ENCODE results near the gene TUBD1.
"Not testable (repeated sequence)": the region's sequence is repeated elsewhere in the genome, so short reads cannot be mapped to it uniquely, and the experiment has no call there.

TUBD1 gene

GRCh38 chr17:59870482-59870881, 22.3 kb downstream of the TUBD1 start:
- TF ChIP-seq, protein P1, sequence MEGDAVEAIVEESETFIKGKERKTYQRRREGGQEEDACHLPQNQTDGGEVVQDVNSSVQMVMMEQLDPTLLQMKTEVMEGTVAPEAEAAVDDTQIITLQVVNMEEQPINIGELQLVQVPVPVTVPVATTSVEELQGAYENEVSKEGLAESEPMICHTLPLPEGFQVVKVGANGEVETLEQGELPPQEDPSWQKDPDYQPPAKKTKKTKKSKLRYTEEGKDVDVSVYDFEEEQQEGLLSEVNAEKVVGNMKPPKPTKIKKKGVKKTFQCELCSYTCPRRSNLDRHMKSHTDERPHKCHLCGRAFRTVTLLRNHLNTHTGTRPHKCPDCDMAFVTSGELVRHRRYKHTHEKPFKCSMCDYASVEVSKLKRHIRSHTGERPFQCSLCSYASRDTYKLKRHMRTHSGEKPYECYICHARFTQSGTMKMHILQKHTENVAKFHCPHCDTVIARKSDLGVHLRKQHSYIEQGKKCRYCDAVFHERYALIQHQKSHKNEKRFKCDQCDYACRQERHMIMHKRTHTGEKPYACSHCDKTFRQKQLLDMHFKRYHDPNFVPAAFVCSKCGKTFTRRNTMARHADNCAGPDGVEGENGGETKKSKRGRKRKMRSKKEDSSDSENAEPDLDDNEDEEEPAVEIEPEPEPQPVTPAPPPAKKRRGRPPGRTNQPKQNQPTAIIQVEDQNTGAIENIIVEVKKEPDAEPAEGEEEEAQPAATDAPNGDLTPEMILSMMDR (IDR thresholded peaks at IDR 0.05; ENCODE audit: low read depth, low read length), result no peak
- no peak for DNase-seq (ENCODE audit: extremely low read depth, low read depth)

DNA sequence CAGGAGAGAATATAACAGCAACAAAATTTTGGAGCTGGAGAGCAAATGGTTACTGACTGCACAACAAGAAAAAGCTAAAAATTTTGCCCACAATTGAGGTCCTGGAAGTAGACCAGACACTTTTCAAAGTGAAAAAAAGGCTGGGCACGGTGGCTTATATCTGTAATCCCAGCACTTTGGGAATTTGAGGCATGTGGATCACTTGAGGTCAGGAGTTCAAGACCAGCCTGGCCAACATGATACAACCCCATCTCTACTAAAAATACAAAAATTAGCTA, 22.9 kb downstream of the TUBD1 start:
- TF ChIP-seq, protein P1 (IDR thresholded peaks at IDR 0.05; ENCODE audit: low read depth, low read length), result no peak

GRCh38 chr17:59863616-59864015, 29.1 kb downstream of the TUBD1 start:
- TF ChIP-seq, protein P1 (IDR thresholded peaks at IDR 0.05; ENCODE audit: low read depth, low read length), result no peak

More for the DNA sequence above, 22.9 kb downstream of the TUBD1 start:
- no peak for DNase-seq (ENCODE audit: extremely low read depth, low read depth)

GRCh38 chr17:59859444-59860025, 33.2 kb downstream of the TUBD1 start:
- DNase-seq (ENCODE audit: extremely low read depth, low read depth), result peak; percentile 41
- TF ChIP-seq, protein P1 (IDR thresholded peaks at IDR 0.05; ENCODE audit: low read depth, low read length), result peak; percentile 55

More at GRCh38 chr17:59863616-59864015, 29.1 kb downstream of the TUBD1 start:
- no peak for DNase-seq (ENCODE audit: extremely low read depth, low read depth)

GRCh38 chr17:59858932-59859331, 33.8 kb downstream of the TUBD1 start:
- TF ChIP-seq, protein P1 (IDR thresholded peaks at IDR 0.05; ENCODE audit: low read depth, low read length), result no peak
- no peak for DNase-seq (ENCODE audit: extremely low read depth, low read depth)

DNA sequence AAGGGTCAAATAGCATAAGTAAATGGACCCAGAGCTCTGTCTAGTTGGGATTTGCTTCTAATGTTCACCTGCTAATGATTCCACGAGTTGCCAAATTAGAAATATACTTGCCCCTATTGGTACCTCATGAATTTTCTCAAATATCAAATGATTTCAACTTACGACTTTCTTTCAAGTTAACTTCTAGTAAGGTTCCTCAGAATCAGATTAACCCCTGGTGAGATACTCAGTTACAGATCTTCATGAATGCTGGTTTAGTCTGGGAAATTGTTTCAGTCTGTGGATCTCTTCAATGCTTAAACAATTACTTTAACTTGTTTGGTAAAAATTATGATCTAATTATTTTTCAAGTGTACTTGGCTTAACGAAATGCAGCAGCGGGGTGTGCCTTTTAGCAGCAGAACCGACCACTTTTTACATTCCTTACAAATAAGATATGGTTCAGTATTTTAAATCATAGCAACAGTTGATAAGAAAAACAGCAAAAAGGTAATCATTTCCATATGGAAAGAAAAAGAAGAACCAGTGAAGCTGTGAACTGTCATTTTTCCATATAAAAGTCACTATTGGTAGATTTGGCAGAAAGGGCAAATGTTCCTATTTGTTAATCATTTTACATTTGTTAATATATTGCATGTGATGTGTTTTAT, 34.5 kb downstream of the TUBD1 start:
- peak; percentile 40 for DNase-seq (ENCODE audit: extremely low read depth, low read depth)
- TF ChIP-seq, protein P1 (IDR thresholded peaks at IDR 0.05; ENCODE audit: low read depth, low read length), result no peak

DNA sequence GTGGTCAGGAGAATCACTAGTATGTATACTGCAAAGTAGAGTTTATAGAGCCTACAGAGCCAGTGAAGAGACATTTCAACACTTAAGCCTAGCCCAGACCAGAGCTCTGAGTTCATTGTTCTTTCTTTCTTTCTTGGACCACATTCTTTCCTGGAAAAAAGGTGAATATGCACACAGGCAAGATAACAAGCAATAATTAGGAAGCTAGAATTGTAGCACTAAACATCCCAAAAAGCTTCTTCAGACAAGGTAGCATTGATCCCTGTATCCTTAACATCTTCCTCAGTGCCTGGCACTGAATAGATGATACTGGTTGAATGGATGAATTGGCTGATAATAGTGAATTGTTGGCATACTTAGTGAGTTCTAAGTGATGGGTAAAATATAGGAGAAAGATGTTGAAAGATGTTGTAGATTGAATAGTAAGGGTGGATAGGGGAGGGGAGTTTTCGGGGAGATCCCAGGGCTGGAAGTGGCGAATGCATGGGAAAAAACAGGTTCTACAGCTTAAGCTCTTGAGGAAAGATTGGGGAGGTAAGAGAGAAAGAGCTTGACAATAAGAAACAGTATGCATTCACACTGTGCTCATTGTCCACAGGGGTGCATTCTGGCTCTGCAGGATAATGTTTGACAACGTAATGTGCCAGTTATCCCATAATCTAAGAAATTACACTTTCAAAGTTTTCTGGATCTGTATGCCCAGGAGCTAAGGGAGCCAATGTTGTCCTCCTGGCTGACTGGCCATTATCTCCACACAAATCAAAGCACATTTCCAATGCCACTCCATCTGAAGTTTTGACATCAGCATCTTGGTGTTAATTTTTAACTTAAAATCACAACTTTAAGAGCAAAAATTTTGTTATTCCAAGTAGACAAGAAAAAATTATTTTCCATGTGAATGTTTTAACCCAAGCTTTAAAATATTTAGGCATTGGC, 35.6 kb downstream of the TUBD1 start:
- no peak for DNase-seq (ENCODE audit: extremely low read depth, low read depth)
- TF ChIP-seq, protein P1 (IDR thresholded peaks at IDR 0.05; ENCODE audit: low read depth, low read length), result no peak

DNA sequence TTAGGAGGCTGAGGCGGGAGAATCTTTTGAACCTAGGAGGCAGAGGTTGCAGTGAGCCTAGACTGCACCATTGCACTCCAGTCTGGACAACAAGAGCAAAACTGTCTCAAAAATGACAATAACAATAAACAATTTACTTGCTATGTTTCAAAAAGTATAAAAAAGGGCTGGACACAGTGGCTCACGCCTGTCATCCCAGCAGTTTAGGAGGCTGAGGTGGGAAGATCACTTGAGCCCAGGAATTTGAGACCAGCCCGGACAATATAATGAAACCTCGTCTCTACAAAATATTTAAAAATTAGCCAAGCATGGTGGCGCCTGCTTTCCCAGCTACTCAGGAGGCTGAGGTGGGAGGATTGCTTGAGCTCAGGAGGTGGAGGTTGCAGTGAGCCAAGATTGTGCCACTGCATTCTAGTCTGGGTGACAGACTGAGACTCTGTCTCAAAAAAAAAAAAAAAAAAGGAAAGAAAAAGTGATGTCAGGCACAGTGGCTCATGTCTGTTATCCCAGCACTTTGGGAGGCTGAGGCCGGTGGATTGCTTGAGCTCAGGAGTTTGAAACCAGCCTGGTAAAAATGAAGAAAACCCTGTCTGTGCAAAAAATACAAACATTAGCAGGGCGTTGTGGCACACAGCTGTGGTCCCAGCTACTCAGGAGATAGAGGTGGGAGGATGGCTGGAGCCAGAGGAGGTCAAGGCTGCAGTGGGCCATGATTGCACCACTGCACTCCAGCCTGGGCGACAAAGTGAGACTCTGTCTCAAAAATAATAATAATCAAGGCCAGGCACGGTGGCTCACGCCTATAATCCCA, 38.6 kb downstream of the TUBD1 start:
- not testable (repeated sequence) for DNase-seq (ENCODE audit: extremely low read depth, low read depth)

Data from AG09319 (cell line).